Activated T-cell treated with anti-CD3 and anti-CD28 coated beads, Interleukin-2, amount 50 U/mL, for 4 hours (primary cell): ENCODE data around the gene SWAP70. TPM values are rescaled to one million over a fixed set of nuclear protein-coding genes. Genes with fewer than 3 reads are reported as not detected.
"Not testable (repeated sequence)": the region's sequence is repeated elsewhere in the genome, so short reads cannot be mapped to it uniquely, and the experiment has no call there.

ENCODE experiments used
- ATAC-seq, 2 donors: fragments of 200-7000 bp; cut with Tn5 transposase; one replicate each; pipeline ENCODE4 v1.10.0; 2021
- DNase-seq: peaks from one replicate; pipeline ENCODE4 v3.0.0-alpha.2; 2020
- H3K27me3 Mint-ChIP-seq: one replicate; pipeline ENCODE4 v1.8.0; 2021; ENCODE audit warnings: low read depth, mixed read lengths
- H3K36me3 Mint-ChIP-seq: one replicate; pipeline ENCODE4 v1.8.0; 2022; ENCODE audit warnings: mixed read lengths; ENCODE audit not compliant: insufficient read depth
- H3K4me1 Mint-ChIP-seq: one replicate; pipeline ENCODE4 v1.8.0; 2021; ENCODE audit warnings: low read depth, mixed read lengths
- H3K4me3 Mint-ChIP-seq: one replicate; pipeline ENCODE4 v1.8.0; 2021; ENCODE audit warnings: mild to moderate bottlenecking, moderate library complexity, mixed read lengths
- H3K9me3 Mint-ChIP-seq: one replicate; pipeline ENCODE4 v1.8.0; 2021; ENCODE audit warnings: mixed read lengths
- total RNA-seq, 3 donors: library from RNA; stranded (reverse); gene quantifications; one replicate each; pipeline ENCODE4 v1.2.1, GENCODE V29; 2021

Gene SWAP70
- total RNA-seq, 3 donors from 2014 or later, result 4.6 to 10.0 (median 6.8) TPM

GRCh38 chr11:9691865-9692264 lies 28.0 kb downstream of the SWAP70 start:
- H3K9me3 Mint-ChIP-seq, result no peaks in the 10 kb centered on the region
- ATAC-seq (peak in 1 of 2 donors; percentile 39), DNase-seq (no peak)
- no peak overlapping the region for H3K4me3 Mint-ChIP-seq
- peaks cover 2% of the 10 kb centered on the region for H3K4me1 Mint-ChIP-seq
- no peaks in the 10 kb centered on the region for H3K27me3 Mint-ChIP-seq
- H3K36me3 Mint-ChIP-seq, result peaks cover 8% of the 10 kb centered on the region

GRCh38 chr11:9692691-9693090 lies 28.8 kb downstream of the SWAP70 start:
- no peaks in the 10 kb centered on the region for H3K27me3 Mint-ChIP-seq
- H3K36me3 Mint-ChIP-seq, result peaks cover 8% of the 10 kb centered on the region
- DNase-seq, result no peak
- H3K4me1 Mint-ChIP-seq, result peaks cover 2% of the 10 kb centered on the region
- ATAC-seq, result no peak
- H3K9me3 Mint-ChIP-seq, result no peaks in the 10 kb centered on the region
- H3K4me3 Mint-ChIP-seq, result no peak overlapping the region

- peaks cover 8% of the 10 kb centered on the region for H3K36me3 Mint-ChIP-seq
- no peak overlapping the region for H3K4me3 Mint-ChIP-seq
- DNase-seq (no peak), ATAC-seq (no peak)
- no peaks in the 10 kb centered on the region for H3K27me3 Mint-ChIP-seq
- peaks cover 6% of the 10 kb centered on the region for H3K4me1 Mint-ChIP-seq
- no peaks in the 10 kb centered on the region for H3K9me3 Mint-ChIP-seq
Observed at GRCh38 chr11:9693801-9694553, 30.1 kb downstream of the SWAP70 start.

GRCh38 chr11:9695228-9695627 lies 31.4 kb downstream of the SWAP70 start:
- not testable (repeated sequence) for H3K9me3 Mint-ChIP-seq, H3K27me3 Mint-ChIP-seq, DNase-seq, H3K36me3 Mint-ChIP-seq, ATAC-seq, H3K4me3 Mint-ChIP-seq
- peaks cover 10% of the 10 kb centered on the region for H3K4me1 Mint-ChIP-seq

- Mint-ChIP-seq H3K36me3 (peaks cover 8% of the 10 kb centered on the region), H3K9me3 (no peaks in the 10 kb centered on the region), H3K4me1 (peaks cover 21% of the 10 kb centered on the region), H3K4me3 (no peak overlapping the region), H3K27me3 (no peaks in the 10 kb centered on the region)
- ATAC-seq (no peak), DNase-seq (no peak)
Observed at GRCh38 chr11:9697766-9698165, 33.9 kb downstream of the SWAP70 start.

GRCh38 chr11:9700105-9700801 lies 36.4 kb downstream of the SWAP70 start:
- no peaks in the 10 kb centered on the region for H3K27me3 Mint-ChIP-seq
- H3K4me1 Mint-ChIP-seq, result peaks cover 31% of the 10 kb centered on the region
- H3K9me3 Mint-ChIP-seq, result no peaks in the 10 kb centered on the region
- DNase-seq (no peak), ATAC-seq (no peak)
- peaks cover 3% of the 10 kb centered on the region for H3K36me3 Mint-ChIP-seq
- H3K4me3 Mint-ChIP-seq, result no peak overlapping the region

GRCh38 chr11:9701799-9702198 lies 37.9 kb downstream of the SWAP70 start:
- no peaks in the 10 kb centered on the region for H3K9me3 Mint-ChIP-seq
- H3K4me3 Mint-ChIP-seq, result no peak overlapping the region
- H3K4me1 Mint-ChIP-seq, result peaks cover 31% of the 10 kb centered on the region
- DNase-seq (no peak), ATAC-seq (no peak)
- H3K27me3 Mint-ChIP-seq, result no peaks in the 10 kb centered on the region
- H3K36me3 Mint-ChIP-seq, result no peaks in the 10 kb centered on the region

- Mint-ChIP-seq H3K4me1 (peaks cover 31% of the 10 kb centered on the region), H3K36me3 (no peaks in the 10 kb centered on the region), H3K9me3 (no peaks in the 10 kb centered on the region), H3K27me3 (no peaks in the 10 kb centered on the region), H3K4me3 (no peak overlapping the region)
- DNase-seq, result no peak
- no peak for ATAC-seq
Observed at GRCh38 chr11:9703280-9703679, 39.4 kb downstream of the SWAP70 start.

- Mint-ChIP-seq H3K9me3 (no peaks in the 10 kb centered on the region), H3K4me3 (no peak overlapping the region), H3K36me3 (no peaks in the 10 kb centered on the region), H3K4me1 (peaks cover 27% of the 10 kb centered on the region), H3K27me3 (no peaks in the 10 kb centered on the region)
- ATAC-seq (no peak), DNase-seq (no peak)
Observed at GRCh38 chr11:9704037-9704436, 40.2 kb downstream of the SWAP70 start.

GRCh38 chr11:9704620-9705019 lies 40.7 kb downstream of the SWAP70 start:
- DNase-seq, result no peak
- Mint-ChIP-seq H3K4me3 (no peak overlapping the region), H3K36me3 (no peaks in the 10 kb centered on the region), H3K9me3 (no peaks in the 10 kb centered on the region), H3K27me3 (no peaks in the 10 kb centered on the region), H3K4me1 (peaks cover 26% of the 10 kb centered on the region)
- ATAC-seq, result no peak

GRCh38 chr11:9705361-9705760 lies 41.5 kb downstream of the SWAP70 start:
- not testable (repeated sequence) for DNase-seq, ATAC-seq, H3K4me3 Mint-ChIP-seq, H3K27me3 Mint-ChIP-seq, H3K9me3 Mint-ChIP-seq, H3K36me3 Mint-ChIP-seq
- peaks cover 23% of the 10 kb centered on the region for H3K4me1 Mint-ChIP-seq

- DNase-seq, result no peak
- Mint-ChIP-seq H3K4me1 (peaks cover 3% of the 10 kb centered on the region), H3K27me3 (no peaks in the 10 kb centered on the region), H3K4me3 (no peak overlapping the region), H3K9me3 (no peaks in the 10 kb centered on the region), H3K36me3 (no peaks in the 10 kb centered on the region)
- ATAC-seq, result no peak
Observed at GRCh38 chr11:9708544-9708943, 44.7 kb downstream of the SWAP70 start.

GRCh38 chr11:9710223-9710622 lies 46.3 kb downstream of the SWAP70 start:
- Mint-ChIP-seq H3K36me3 (peaks cover 3% of the 10 kb centered on the region), H3K4me1 (no peaks in the 10 kb centered on the region), H3K9me3 (no peaks in the 10 kb centered on the region), H3K27me3 (no peaks in the 10 kb centered on the region), H3K4me3 (no peak overlapping the region)
- ATAC-seq (no peak), DNase-seq (no peak)

GRCh38 chr11:9710852-9711251 lies 47.0 kb downstream of the SWAP70 start:
- Mint-ChIP-seq H3K9me3 (peaks cover under 1% of the 10 kb centered on the region), H3K4me3 (no peak overlapping the region), H3K36me3 (peaks cover 3% of the 10 kb centered on the region), H3K4me1 (no peaks in the 10 kb centered on the region), H3K27me3 (no peaks in the 10 kb centered on the region)
- no peak for DNase-seq
- no peak for ATAC-seq
